Measurements from ENCODE around the gene TRMT10C.
"Not testable (repeated sequence)": the region's sequence is repeated elsewhere in the genome, so short reads cannot be mapped to it uniquely, and the experiment has no call there.

The TRMT10C gene

DNA sequence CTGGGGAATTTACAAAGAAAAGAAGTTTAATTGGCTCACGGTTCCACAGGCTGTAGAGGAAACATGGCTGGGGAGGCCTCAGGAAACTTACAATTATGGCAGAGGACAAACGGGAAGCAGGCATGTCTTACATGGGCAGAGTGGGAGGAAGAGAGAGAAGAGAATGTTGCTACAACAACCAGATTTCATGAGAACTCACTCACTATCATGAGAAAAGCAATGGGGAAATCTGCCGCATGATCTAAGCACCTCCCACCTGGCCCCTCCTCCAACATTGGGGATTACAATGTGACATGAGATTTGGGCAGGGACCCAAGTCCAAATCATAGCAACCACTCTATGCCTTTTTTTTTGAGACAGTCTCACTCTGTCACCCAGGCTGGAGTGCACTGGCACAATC, 41.1 kb downstream of the TRMT10C start:
- TF ChIP-seq, protein P1, sequence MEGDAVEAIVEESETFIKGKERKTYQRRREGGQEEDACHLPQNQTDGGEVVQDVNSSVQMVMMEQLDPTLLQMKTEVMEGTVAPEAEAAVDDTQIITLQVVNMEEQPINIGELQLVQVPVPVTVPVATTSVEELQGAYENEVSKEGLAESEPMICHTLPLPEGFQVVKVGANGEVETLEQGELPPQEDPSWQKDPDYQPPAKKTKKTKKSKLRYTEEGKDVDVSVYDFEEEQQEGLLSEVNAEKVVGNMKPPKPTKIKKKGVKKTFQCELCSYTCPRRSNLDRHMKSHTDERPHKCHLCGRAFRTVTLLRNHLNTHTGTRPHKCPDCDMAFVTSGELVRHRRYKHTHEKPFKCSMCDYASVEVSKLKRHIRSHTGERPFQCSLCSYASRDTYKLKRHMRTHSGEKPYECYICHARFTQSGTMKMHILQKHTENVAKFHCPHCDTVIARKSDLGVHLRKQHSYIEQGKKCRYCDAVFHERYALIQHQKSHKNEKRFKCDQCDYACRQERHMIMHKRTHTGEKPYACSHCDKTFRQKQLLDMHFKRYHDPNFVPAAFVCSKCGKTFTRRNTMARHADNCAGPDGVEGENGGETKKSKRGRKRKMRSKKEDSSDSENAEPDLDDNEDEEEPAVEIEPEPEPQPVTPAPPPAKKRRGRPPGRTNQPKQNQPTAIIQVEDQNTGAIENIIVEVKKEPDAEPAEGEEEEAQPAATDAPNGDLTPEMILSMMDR (IDR thresholded peaks at IDR 0.05; ENCODE audit: insufficient read depth, low read depth, low read length, missing control alignments): no peak
- DNase-seq (ENCODE audit: low read depth): no peak
- H3K4me3 ChIP-seq (ENCODE audit: low read length): no peak overlapping the region

DNA sequence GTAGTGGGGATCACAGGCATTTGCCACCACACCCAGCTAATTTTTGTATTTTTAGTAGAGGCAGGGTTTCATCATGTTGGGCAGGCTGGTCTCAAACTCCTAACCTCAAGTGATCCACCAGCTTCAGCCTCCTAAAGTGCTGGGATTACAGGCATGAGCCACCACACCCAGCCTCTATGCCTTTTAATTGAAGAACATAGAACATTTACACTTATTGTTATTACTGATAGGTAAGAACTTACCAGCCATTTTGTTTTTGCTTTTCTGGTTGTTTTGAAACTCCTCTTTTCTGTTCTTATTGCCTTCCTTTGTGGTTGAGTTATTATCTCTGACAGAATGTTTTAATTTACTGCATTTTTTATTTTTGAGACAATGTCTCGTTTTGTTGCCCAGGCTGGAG, 41.5 kb downstream of the TRMT10C start:
- no peak for DNase-seq (ENCODE audit: low read depth)
- TF ChIP-seq, protein P1 (IDR thresholded peaks at IDR 0.05; ENCODE audit: insufficient read depth, low read depth, low read length, missing control alignments): no peak
- H3K4me3 ChIP-seq (ENCODE audit: low read length): no peak overlapping the region

DNA sequence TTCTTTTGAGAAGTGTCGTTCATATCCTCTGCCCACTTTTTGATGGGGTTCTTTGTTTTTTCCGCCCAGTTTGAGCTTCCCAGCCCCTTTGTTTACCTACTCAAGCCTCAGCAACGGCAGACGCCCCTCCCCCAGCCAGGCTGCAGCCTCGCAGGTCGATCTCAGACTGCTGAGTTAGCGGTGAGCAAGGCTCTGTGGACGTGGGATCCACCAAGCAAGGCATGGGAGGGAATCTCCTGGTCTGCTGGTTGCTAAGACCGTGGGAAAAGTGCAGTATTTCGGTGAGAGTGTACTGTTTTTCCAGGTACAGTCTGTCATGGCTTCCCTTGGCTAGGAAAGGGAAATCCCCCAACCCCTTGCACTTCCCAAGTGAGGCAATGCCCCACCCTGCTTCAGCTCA, 43.7 kb downstream of the TRMT10C start:
- not testable (repeated sequence) for DNase-seq (ENCODE audit: low read depth); H3K4me3 ChIP-seq (ENCODE audit: low read length)

DNA sequence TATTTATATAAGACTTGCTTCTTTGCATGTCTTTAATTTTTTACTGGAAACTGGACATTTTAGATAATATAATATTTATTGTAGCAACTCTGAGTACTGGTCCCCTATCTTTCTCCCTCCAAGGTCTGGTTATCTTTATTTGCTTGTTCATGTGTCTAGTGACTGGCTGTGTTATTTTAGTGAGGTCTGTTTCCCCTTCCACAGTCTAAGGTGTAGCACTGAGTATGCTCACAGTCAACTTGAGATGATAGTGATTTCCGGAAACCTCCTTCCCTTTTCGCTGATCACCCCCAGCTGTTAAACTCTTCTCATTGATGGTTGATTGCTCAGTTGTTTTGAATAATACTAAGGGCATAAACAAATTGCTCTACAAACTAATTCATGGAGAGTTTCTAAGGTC, 49.4 kb downstream of the TRMT10C start:
- TF ChIP-seq, protein P1 (IDR thresholded peaks at IDR 0.05; ENCODE audit: insufficient read depth, low read depth, low read length, missing control alignments): no peak
- H3K4me3 ChIP-seq (ENCODE audit: low read length): no peak overlapping the region
- no peak for DNase-seq (ENCODE audit: low read depth)

DNA sequence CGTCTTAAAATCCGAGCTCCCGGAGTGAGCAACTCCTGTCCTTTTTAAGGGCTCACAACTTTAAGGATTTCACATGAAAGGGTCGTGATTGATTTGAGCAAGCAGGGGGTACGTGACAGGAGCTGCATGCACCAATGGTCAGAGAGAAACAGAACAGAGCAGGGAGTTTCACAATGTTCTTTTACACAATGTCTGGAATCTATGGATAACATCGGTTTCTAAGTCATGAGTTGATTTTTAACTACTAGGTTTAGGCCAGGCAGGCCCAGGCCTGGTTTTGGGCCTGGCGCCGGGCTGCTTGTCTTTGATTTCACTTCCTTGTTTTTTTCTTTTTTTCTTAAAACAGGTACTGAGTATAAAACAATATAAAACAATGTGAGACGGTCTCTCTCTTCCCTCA, 51.3 kb downstream of the TRMT10C start:
- not testable (repeated sequence) for DNase-seq (ENCODE audit: low read depth); H3K4me3 ChIP-seq (ENCODE audit: low read length)

DNA sequence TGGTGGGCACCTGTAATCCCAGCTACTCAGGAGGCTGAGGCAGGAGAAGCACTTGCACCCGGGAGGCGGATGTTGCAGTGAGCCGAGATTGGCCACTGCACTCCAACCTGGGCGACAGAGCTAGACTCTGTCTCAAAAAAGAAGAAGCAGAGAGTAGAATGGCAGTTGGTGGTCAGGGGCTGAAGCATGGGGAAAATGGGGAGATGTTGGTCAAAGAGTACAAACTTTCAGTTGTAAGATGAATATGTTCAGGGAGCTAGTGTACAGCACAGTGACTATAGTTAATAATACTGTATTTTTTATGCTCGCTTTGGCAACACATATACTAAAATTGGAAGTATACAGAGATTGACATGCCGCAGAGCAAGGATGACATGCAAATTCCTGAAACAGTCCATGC, 53.9 kb downstream of the TRMT10C start:
- no peak overlapping the region for H3K4me3 ChIP-seq (ENCODE audit: low read length)
- TF ChIP-seq, protein P1 (IDR thresholded peaks at IDR 0.05; ENCODE audit: insufficient read depth, low read depth, low read length, missing control alignments): no peak
- no peak for DNase-seq (ENCODE audit: low read depth)
